ENCODE results near the gene RASGRP1. TPM values are rescaled to one million over a fixed set of nuclear protein-coding genes. Genes with fewer than 3 reads are reported as not detected.

RASGRP1 gene
- total RNA-seq, 1 donor from 2014 or later = 1.6 TPM

DNA sequence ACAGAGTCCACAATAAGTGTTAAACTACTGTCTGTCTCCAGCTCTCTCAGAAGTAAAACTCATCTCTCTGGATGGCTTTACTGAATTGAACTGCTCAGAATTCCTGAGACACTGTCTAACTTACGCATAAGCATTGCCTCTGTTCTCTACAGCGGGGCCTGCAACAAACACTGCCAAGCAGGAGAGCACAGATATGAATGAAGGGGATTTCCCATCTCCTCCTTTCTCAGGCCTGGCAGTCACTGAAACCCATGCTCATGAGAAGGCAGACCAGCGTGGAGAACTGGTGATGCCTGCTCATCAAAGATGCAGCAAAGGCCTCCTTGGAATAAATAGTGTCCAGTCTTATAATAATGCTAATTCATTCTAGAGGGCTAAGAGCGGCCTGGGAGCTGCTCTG, 10.3 kb downstream of the RASGRP1 start:
- H3K36me3 Mint-ChIP-seq (ENCODE audit: low read depth) = no peaks in the 10 kb centered on the region
- peaks cover 2% of the 10 kb centered on the region for H3K27me3 Mint-ChIP-seq (ENCODE audit: low read depth)
- no peak overlapping the region for H3K27ac Mint-ChIP-seq (ENCODE audit: unreplicated experiment)
- no peaks in the 10 kb centered on the region for H3K4me1 Mint-ChIP-seq
- no peak for TF ChIP-seq CTCF (conservative IDR thresholded peaks at IDR 0.05)
- no peak overlapping the region for H3K4me3 Mint-ChIP-seq
- H3K9me3 Mint-ChIP-seq = no peaks in the 10 kb centered on the region
- DNase-seq (ENCODE audit: low read depth, low spot score) = no peak

GRCh38 chr15:38553071-38553470, 11.5 kb downstream of the RASGRP1 start:
- Mint-ChIP-seq H3K4me1 (no peaks in the 10 kb centered on the region), H3K27ac (ENCODE audit: unreplicated experiment) (no peak overlapping the region), H3K27me3 (ENCODE audit: low read depth) (no peaks in the 10 kb centered on the region), H3K9me3 (no peaks in the 10 kb centered on the region), H3K4me3 (no peak overlapping the region), H3K36me3 (ENCODE audit: low read depth) (no peaks in the 10 kb centered on the region)
- no peak for DNase-seq (ENCODE audit: low read depth, low spot score)
- TF ChIP-seq CTCF (conservative IDR thresholded peaks at IDR 0.05) = no peak

- no peak for TF ChIP-seq CTCF (conservative IDR thresholded peaks at IDR 0.05)
- no peaks in the 10 kb centered on the region for H3K4me1 Mint-ChIP-seq
- H3K27me3 Mint-ChIP-seq (ENCODE audit: low read depth) = no peaks in the 10 kb centered on the region
- H3K36me3 Mint-ChIP-seq (ENCODE audit: low read depth) = no peaks in the 10 kb centered on the region
- H3K4me3 Mint-ChIP-seq = no peak overlapping the region
- H3K9me3 Mint-ChIP-seq = no peaks in the 10 kb centered on the region
- H3K27ac Mint-ChIP-seq (ENCODE audit: unreplicated experiment) = no peak overlapping the region
- DNase-seq (ENCODE audit: low read depth, low spot score) = no peak
Measured at GRCh38 chr15:38551720-38552648, 12.6 kb downstream of the RASGRP1 start.

GRCh38 chr15:38549222-38549621, 15.4 kb downstream of the RASGRP1 start:
- Mint-ChIP-seq H3K36me3 (ENCODE audit: low read depth) (no peaks in the 10 kb centered on the region), H3K9me3 (no peaks in the 10 kb centered on the region), H3K4me3 (no peak overlapping the region), H3K27me3 (ENCODE audit: low read depth) (no peaks in the 10 kb centered on the region), H3K27ac (ENCODE audit: unreplicated experiment) (no peak overlapping the region), H3K4me1 (no peaks in the 10 kb centered on the region)
- no peak for TF ChIP-seq CTCF (conservative IDR thresholded peaks at IDR 0.05)
- DNase-seq (ENCODE audit: low read depth, low spot score) = no peak

DNA sequence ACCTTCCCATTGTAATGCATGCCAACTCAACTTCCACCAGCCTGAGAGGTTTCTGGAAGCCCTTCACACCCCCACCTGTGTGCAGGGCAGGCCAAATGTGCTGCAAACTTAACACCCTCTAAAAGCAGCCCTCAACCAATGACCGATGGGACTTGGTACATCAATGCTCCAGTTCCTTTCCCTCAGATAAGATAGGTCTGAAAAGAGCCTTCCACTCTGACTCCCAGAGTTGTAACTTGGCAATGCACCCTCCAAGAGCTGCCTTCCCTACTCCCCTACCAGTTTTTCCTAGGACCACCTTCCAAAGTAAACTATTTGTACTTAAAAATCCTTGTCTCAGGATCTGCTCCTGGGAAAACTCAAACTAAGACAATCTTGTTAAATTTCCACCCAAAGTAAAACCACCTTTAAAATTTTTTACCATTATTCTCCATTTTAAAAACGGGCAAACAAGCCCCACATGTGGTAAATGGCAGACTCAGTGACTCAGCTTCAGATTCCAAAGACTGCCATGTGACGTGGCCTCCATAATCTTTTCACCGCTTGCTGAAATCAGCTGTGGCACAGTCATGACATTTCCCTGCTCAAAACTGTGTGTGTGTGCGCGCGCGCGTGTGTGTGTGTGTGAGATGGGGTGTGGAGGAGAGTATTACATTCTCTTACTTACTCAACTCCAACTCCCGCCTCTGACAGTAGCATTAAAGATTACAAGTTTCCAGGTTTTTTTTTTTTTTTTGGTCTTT, 17.2 kb downstream of the RASGRP1 start:
- no peaks in the 10 kb centered on the region for H3K36me3 Mint-ChIP-seq (ENCODE audit: low read depth)
- no peak overlapping the region for H3K27ac Mint-ChIP-seq (ENCODE audit: unreplicated experiment)
- DNase-seq (ENCODE audit: low read depth, low spot score) = no peak
- H3K4me3 Mint-ChIP-seq = no peak overlapping the region
- no peaks in the 10 kb centered on the region for H3K4me1 Mint-ChIP-seq
- no peaks in the 10 kb centered on the region for H3K9me3 Mint-ChIP-seq
- no peaks in the 10 kb centered on the region for H3K27me3 Mint-ChIP-seq (ENCODE audit: low read depth)
- no peak for TF ChIP-seq CTCF (conservative IDR thresholded peaks at IDR 0.05)
